Measurements from ENCODE around the gene DISC1.
"Not testable (repeated sequence)": the region's sequence is repeated elsewhere in the genome, so short reads cannot be mapped to it uniquely, and the experiment has no call there.

The DISC1 gene

DNA sequence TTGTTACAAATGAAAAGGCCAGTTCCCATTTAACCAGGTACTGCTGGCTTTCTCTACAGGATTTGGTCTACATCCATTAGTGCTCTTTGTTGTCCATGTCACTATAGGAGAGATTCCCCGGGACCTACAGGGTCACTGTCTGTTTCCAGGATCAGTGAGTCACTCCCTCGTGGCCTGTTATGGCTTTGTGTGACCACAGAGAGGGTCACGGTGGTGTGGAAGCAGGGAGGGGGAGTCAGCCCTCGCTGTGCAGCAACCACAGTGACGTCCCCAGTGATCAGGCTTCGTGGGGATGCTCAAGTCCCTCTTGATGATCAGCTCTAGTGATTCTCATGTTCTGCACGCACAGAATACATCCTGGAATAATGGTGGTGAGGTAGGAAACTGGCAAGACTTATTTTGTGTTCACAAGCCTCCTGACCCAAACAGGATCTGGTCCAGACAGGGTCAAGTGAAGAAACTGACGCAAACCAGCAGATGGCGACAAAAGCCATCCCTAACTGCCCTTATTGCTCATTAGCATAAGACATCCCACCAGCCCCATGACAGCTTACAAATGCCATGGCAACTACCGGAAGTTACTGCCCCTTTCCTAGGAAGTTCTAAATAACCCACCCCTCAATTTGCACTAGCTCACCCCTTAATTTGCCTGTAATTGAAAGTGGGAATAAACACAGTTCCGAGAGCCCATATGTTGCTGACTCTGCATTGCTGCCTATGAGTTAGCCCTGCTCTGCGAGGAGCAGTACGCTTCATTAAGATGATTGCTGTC lies 98.5 kb downstream of the DISC1 start:
- H3K4me3 ChIP-seq (ENCODE audit: low read length), result no peak overlapping the region
- no peak for TF ChIP-seq ZNF274 (IDR thresholded peaks at IDR 0.05; ENCODE audit: low read depth, low read length)

DNA sequence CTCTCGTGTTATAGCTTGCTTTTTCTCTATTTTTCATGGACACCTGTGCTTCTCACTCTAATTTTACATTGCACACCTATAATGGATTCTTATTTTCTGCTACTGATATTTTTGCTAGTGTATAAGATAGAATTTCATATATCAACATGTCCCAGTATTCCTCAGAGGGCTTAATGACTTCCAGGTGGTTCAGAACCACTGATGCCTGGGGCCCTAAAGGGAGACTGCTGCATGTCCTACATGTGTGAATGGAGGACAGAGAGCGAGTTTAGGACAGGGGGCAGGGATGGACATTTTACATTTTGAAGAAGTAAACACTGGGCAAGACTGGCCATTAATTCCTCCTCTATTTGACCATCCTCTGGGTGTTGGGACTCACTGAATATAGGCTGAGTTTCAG lies 100.6 kb downstream of the DISC1 start:
- H3K4me3 ChIP-seq (ENCODE audit: low read length), result no peak overlapping the region
- TF ChIP-seq ZNF274 (IDR thresholded peaks at IDR 0.05; ENCODE audit: low read depth, low read length), result no peak

DNA sequence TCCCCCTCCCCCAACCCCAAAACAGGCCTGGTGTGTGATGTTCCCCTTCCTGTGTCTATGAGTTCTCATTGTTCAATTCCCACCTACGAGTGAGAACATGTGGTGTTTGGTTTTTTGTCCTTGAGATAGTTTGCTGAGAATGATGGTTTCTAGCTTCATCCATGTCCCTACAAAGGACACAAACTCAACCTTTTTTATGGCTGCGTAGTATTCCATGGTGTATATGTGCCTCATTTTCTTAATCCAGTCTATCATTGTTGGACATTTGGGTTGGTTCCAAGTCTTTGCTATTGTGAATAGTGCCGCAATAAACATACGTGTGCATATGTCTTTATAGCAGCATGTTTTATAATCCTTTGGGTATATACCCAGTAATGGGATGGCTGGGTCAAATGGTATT lies 102.4 kb downstream of the DISC1 start:
- not testable (repeated sequence) for H3K4me3 ChIP-seq (ENCODE audit: low read length)

DNA sequence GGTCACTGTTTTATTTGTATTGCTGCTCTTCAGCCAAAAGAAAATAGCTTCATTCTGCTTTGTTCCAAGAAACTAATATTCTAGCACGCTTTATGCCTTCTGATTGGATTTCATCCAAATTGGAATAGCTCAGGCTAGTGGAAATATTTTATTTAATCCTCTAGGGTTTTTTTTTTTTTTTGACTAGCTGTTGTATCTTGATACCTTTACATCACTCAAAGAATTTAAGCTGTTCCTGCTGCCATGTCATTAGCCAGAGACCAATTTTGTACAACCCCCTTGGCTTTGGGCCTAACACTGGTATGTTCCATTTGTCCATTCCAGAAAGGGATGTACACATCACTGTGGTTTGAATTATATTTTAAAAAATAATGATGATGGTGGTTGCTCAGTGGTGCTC lies 103.0 kb downstream of the DISC1 start:
- no peak overlapping the region for H3K4me3 ChIP-seq (ENCODE audit: low read length)
- TF ChIP-seq ZNF274 (IDR thresholded peaks at IDR 0.05; ENCODE audit: low read depth, low read length), result no peak

DNA sequence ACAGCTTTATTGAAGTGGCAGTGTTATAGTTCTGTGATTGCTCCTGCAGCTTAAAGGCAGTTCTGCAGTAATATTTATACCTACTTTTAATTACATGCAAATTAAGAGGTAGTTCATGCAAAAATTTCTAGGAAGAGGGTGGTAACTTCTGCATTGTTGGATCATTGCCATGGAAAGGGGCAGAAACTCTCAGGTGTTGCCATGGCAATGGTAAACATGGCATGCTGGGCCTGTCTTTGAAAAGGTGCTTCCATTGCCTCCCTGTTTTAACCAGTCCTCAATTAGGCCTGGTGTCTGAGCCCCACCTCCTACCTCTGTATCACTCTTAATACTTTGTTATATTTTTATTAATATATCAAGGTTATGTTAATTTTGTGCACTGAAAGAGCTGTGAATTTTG lies 104.7 kb downstream of the DISC1 start:
- no peak for TF ChIP-seq ZNF274 (IDR thresholded peaks at IDR 0.05; ENCODE audit: low read depth, low read length)
- H3K4me3 ChIP-seq (ENCODE audit: low read length), result no peak overlapping the region

DNA sequence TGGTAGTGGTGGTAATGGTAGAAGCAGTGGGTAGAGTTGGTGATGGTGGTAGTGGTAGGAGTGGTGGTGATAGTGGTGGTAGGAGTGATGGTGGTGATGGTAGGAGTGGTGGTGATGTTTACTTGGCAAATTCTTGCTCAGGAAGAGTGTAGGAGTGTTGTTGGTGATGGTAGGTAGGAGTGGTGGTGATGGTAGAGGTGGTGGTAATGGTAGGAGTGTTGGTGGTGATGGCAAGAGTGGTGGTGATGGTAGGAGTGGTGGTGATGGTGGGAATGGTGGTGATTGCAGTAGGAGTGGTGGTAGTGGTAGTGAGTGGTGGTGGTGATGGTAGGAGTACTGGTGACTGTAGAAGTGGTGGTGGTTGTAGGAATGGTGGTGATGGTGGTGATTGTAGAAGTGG lies 106.5 kb downstream of the DISC1 start:
- no peak overlapping the region for H3K4me3 ChIP-seq (ENCODE audit: low read length)
- no peak for TF ChIP-seq ZNF274 (IDR thresholded peaks at IDR 0.05; ENCODE audit: low read depth, low read length)

DNA sequence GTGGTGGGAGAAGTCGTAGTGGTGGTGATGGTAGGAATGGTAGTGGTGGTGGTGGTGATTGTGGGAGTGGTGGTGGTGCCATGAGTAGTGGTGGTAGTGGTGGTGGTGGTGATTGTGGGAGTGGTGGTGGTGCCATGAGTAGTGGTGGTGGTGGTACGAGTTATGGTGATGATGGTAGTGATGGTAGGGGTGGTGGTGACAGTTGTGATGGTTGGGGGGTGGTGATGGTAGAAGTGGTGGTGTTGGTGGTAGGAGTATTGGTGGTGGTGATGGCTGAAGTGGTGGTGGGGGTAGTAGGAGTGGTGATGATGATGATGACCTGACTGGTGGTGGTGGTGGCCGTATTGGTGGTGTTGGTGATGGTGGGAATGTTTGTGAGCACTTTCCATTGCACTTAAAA lies 107.1 kb downstream of the DISC1 start:
- H3K4me3 ChIP-seq (ENCODE audit: low read length), result no peak overlapping the region
- no peak for TF ChIP-seq ZNF274 (IDR thresholded peaks at IDR 0.05; ENCODE audit: low read depth, low read length)

DNA sequence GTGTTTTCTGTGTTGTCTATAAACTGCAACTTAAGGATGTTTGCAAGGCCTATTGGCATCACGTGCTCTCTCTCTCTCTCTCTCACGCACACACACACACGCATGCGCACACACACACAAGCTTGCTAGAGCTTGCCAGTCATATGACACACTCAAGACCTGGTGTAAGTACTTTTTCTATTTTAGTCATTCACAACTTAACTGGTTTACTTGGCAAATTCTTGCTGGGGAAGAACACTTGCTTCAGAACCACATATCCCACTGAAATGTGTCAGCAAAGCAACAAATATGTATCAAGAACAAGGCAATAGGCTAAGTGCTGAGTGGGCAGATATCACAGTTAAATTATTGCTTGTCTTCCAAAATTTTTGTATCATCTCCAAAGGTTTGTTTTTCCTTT lies 107.8 kb downstream of the DISC1 start:
- no peak overlapping the region for H3K4me3 ChIP-seq (ENCODE audit: low read length)
- TF ChIP-seq ZNF274 (IDR thresholded peaks at IDR 0.05; ENCODE audit: low read depth, low read length), result no peak

DNA sequence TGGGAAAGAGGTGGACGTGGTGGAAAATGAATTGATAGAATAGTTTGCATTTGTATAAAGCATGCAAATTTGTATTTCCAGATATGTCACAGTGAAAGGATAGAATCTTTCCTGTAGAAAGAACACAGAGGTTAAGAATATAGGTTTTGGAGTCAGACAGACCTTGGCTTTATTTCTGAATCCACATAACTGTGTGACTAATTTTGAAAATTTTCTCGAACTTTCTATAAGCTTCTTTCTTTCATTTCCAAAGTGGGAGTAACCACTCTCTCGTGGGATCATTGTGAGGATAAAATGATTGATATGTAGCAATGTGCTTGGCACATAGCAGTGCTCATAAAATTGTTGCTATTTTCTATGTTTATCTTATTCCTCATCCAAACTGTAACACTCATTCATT lies 108.8 kb downstream of the DISC1 start:
- no peak overlapping the region for H3K4me3 ChIP-seq (ENCODE audit: low read length)
- no peak for TF ChIP-seq ZNF274 (IDR thresholded peaks at IDR 0.05; ENCODE audit: low read depth, low read length)

DNA sequence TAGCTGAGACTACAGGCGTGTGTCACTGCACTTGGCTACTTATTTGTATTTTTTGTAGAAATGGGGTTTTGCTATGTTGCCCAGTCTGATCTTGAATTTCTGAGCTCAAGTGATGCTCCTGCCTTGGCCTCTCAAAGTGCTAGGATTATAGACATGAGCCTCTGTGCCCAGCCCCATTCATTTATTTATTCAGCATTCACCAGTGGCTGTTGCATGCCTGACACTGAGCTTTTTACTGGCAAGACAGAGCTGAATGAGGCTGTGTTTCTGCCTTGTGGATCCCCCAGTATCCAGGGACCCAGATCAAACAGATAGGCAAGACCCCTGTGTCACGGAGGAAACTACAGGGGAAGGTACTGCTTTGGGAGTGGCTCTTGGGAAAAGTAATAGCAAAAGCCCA lies 109.4 kb downstream of the DISC1 start:
- no peak for TF ChIP-seq ZNF274 (IDR thresholded peaks at IDR 0.05; ENCODE audit: low read depth, low read length)
- no peak overlapping the region for H3K4me3 ChIP-seq (ENCODE audit: low read length)

DNA sequence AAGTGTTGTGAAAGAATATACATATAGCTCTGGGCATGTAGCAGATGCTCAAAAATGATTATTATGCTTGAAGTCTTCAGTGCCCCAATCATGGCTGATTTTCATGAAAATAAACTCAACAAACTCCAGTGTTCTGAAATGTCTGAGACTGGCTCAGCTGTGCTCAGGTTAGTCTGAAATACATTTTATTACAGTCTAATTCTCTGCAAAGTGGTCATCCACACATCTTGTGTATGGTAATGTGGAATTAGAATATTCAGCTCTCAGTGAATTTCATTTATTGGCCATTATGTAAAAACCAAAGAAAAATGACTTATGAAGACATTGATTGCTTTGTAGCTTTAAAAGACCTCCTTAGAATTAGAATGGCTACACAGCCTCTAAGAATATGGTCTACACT lies 109.9 kb downstream of the DISC1 start:
- no peak overlapping the region for H3K4me3 ChIP-seq (ENCODE audit: low read length)
- no peak for TF ChIP-seq ZNF274 (IDR thresholded peaks at IDR 0.05; ENCODE audit: low read depth, low read length)

DNA sequence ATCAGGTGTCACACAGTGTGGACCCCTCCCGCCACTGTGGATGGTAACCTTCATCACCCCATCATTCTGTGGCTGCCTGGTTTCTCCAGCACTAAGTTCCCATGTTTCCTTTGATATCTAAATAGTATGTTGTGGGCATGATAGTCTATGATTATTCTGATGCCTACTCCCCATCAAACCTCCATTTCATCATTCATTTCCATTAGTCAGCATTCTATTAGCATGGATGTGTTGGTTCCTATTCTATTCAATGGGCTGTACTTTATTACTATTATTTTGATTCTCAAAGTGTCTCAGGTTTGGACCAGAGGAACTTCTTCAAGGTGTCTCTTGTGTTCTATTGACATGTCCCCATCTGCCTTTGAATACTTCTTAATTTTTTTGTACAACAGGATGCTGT lies 112.0 kb downstream of the DISC1 start:
- no peak overlapping the region for H3K4me3 ChIP-seq (ENCODE audit: low read length)
- no peak for TF ChIP-seq ZNF274 (IDR thresholded peaks at IDR 0.05; ENCODE audit: low read depth, low read length)

DNA sequence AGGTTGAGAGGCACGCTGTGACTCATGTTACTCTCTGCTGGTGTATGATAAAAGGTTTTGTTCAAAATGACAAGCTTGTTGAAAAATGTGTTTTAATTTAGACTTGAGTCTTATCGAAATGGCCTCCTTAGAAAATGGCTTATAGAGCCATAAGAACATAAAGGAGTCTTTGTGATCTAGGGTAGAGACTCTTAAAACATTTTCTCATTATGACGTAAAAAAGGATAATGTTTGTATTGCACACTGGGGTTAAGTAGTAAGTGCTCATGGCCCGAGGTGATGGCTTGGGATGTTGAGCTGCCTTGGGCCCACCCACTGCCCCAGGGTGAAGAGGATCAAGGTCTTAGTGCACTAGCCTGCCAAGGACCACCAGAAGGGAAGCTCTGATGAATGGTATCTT lies 117.4 kb downstream of the DISC1 start:
- no peak overlapping the region for H3K4me3 ChIP-seq (ENCODE audit: low read length)
- TF ChIP-seq ZNF274 (IDR thresholded peaks at IDR 0.05; ENCODE audit: low read depth, low read length), result no peak

DNA sequence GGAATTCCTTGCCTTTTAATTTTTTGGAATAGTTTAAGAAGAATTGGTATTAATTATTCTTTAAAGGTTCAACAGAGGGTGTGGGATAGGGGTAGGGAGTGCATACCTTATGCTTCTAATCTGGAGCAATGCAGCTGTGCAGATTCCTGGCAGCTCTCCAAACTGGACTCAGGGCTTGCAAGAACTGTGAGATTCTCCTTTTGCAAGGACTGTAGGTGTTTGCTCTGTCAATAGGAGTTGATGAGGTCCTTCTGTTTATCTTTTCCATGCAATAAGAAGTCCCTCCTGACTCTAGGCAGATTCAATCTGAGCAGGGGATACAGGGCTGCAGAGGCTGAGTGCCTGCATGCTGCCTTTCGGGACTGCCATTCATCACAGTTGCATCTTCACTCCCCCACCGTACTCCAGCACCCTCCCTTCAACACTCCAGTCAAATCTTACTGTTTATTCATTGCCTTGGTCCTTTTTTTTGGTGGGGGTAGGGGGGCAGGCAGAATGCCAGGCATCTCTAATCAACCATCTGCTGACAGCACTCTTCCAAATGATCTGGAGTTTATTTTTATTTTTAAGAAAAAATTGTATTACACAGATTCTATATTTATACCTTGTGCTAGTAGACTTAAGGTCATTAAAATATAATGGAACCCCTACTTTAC lies 122.3 kb downstream of the DISC1 start:
- no peak overlapping the region for H3K4me3 ChIP-seq (ENCODE audit: low read length)
- no peak for TF ChIP-seq ZNF274 (IDR thresholded peaks at IDR 0.05; ENCODE audit: low read depth, low read length)

DNA sequence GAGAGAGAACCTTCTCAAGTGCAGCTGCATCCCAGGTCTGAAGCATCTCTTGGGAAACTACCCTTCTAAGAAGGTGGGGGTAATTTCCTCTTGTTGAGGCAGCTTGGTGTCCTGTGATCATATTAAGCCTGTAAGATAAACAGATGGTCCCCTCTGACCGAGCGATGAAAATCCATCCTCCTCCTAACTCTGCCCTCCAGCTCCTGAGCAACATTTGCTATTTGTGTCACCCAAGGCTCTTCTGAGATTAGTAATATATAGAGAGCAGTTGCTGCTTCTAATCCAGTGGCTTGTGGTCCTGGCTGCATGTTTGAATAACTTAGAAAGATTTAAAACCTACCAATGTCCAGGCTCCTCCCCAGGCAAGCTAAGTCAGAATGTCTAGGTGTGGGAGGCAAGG lies 123.7 kb downstream of the DISC1 start:
- no peak for TF ChIP-seq ZNF274 (IDR thresholded peaks at IDR 0.05; ENCODE audit: low read depth, low read length)
- H3K4me3 ChIP-seq (ENCODE audit: low read length), result no peak overlapping the region
